HG03457 (cell line): ENCODE measurements around the gene PADI2.

Source experiments
- ATAC-seq: cut with Tn5 transposase; IDR thresholded peaks from one replicate; pipeline ENCODE4 v1.9.1; 2021; ENCODE audit warnings: moderate number of reproducible peaks; ENCODE audit not compliant: unreplicated experiment

Gene PADI2

GRCh38 chr1:17059391-17060305 is 59.6 kb downstream of the PADI2 start:
- no peak for ATAC-seq

GRCh38 chr1:17056551-17056950 is 62.7 kb downstream of the PADI2 start:
- ATAC-seq: no peak

GRCh38 chr1:17055801-17056200 is 63.5 kb downstream of the PADI2 start:
- no peak for ATAC-seq

- ATAC-seq: peak; percentile 93
Measured at GRCh38 chr1:17053685-17054410, 65.4 kb downstream of the PADI2 start, which contains the start of gene SDHB. Gene SDHB, minus strand, starts transcription at chr1:17054032. Its CDS starts 13 bp downstream, at chr1:17054019.

GRCh38 chr1:17053086-17053684 is 66.1 kb downstream of the PADI2 start:
- no peak for ATAC-seq

- no peak for ATAC-seq
Measured at GRCh38 chr1:17052641-17053040, 66.6 kb downstream of the PADI2 start.

GRCh38 chr1:17052038-17052437 is 67.2 kb downstream of the PADI2 start:
- ATAC-seq: no peak

GRCh38 chr1:17047924-17048323 is 71.3 kb downstream of the PADI2 start:
- no peak for ATAC-seq

- no peak for ATAC-seq
Measured at GRCh38 chr1:17046334-17046657, 73.0 kb downstream of the PADI2 start.

GRCh38 chr1:17045634-17046333 is 73.5 kb downstream of the PADI2 start:
- no peak for ATAC-seq

GRCh38 chr1:17045150-17045549 is 74.1 kb downstream of the PADI2 start:
- ATAC-seq: no peak

GRCh38 chr1:17043676-17044075 is 75.6 kb downstream of the PADI2 start:
- no peak for ATAC-seq

GRCh38 chr1:17040135-17040534 is 79.1 kb downstream of the PADI2 start:
- ATAC-seq: no peak

GRCh38 chr1:17039522-17039921 is 79.7 kb downstream of the PADI2 start:
- no peak for ATAC-seq

GRCh38 chr1:17033481-17033880 is 85.8 kb downstream of the PADI2 start:
- no peak for ATAC-seq

GRCh38 chr1:17032741-17033140 is 86.5 kb downstream of the PADI2 start:
- ATAC-seq: no peak

- ATAC-seq: no peak
Measured at GRCh38 chr1:17031436-17031835, 87.8 kb downstream of the PADI2 start.

- no peak for ATAC-seq
Measured at GRCh38 chr1:17030206-17030605, 89.0 kb downstream of the PADI2 start.

- ATAC-seq: no peak
Measured at GRCh38 chr1:17028662-17029188, 90.5 kb downstream of the PADI2 start.

GRCh38 chr1:17027900-17028299 is 91.4 kb downstream of the PADI2 start:
- ATAC-seq: no peak

- no peak for ATAC-seq
Measured at GRCh38 chr1:17027403-17027802, 91.8 kb downstream of the PADI2 start.
